Measurements from ENCODE around the gene RAP1B. TPM values are rescaled to one million over a fixed set of nuclear protein-coding genes. Genes with fewer than 3 reads are reported as not detected.
"Not testable (repeated sequence)": the region's sequence is repeated elsewhere in the genome, so short reads cannot be mapped to it uniquely, and the experiment has no call there.

RAP1B gene
- total RNA-seq, 1 experiment from 2014 or later: 89.3 TPM

- no peak for DNase-seq
- no peaks in the 10 kb centered on the region for H3K36me3 ChIP-seq (replicated peaks; ENCODE audit: control insufficient read depth, insufficient read depth, low read length)
- no peaks in the 10 kb centered on the region for H3K27me3 ChIP-seq (ENCODE audit: control insufficient read depth, insufficient read depth, low read length)
- H3K4me3 ChIP-seq (ENCODE audit: insufficient read depth, low read depth, low read length): no peak overlapping the region
These were observed 63.7 kb downstream of the RAP1B start for GRCh38 chr12:68674376-68674775.

- H3K27me3 ChIP-seq (ENCODE audit: control insufficient read depth, insufficient read depth, low read length): no peaks in the 10 kb centered on the region
- no peak for DNase-seq
These were observed 64.6 kb downstream of the RAP1B start for GRCh38 chr12:68675101-68675842.

GRCh38 chr12:68676854-68677253 is 66.2 kb downstream of the RAP1B start:
- H3K4me3 ChIP-seq (ENCODE audit: insufficient read depth, low read depth, low read length); DNase-seq; H3K36me3 ChIP-seq (replicated peaks; ENCODE audit: control insufficient read depth, insufficient read depth, low read length); H3K27me3 ChIP-seq (ENCODE audit: control insufficient read depth, insufficient read depth, low read length): not testable (repeated sequence)

More at GRCh38 chr12:68675101-68675842, 64.6 kb downstream of the RAP1B start:
- H3K36me3 ChIP-seq (replicated peaks; ENCODE audit: control insufficient read depth, insufficient read depth, low read length): no peaks in the 10 kb centered on the region
- no peak overlapping the region for H3K4me3 ChIP-seq (ENCODE audit: insufficient read depth, low read depth, low read length)

- Histone ChIP-seq H3K4me3 (ENCODE audit: insufficient read depth, low read depth, low read length) (peak overlapping the region; percentile 66), H3K27me3 (ENCODE audit: control insufficient read depth, insufficient read depth, low read length) (no peaks in the 10 kb centered on the region), H3K36me3 (replicated peaks; ENCODE audit: control insufficient read depth, insufficient read depth, low read length) (peaks cover 2% of the 10 kb centered on the region; the same call in 1 of the 2 replicates)
- DNase-seq: no peak
These were observed 75.5 kb downstream of the RAP1B start for GRCh38 chr12:68686262-68686594.

GRCh38 chr12:68686595-68687521 is 76.2 kb downstream of the RAP1B start, which contains the start of gene NUP107:
TSS of gene NUP107 (plus strand) at chr12:68686978. CDS start at chr12:68687066, 88 bp downstream.
- Histone ChIP-seq H3K27me3 (ENCODE audit: control insufficient read depth, insufficient read depth, low read length) (no peaks in the 10 kb centered on the region), H3K4me3 (ENCODE audit: insufficient read depth, low read depth, low read length) (peak within 1 kb of the TSS; percentile 66), H3K36me3 (replicated peaks; ENCODE audit: control insufficient read depth, insufficient read depth, low read length) (peaks cover 2% of the 10 kb centered on the region)
- DNase-seq: peak; percentile 85

- Histone ChIP-seq H3K27me3 (ENCODE audit: control insufficient read depth, insufficient read depth, low read length) (no peaks in the 10 kb centered on the region), H3K4me3 (ENCODE audit: insufficient read depth, low read depth, low read length) (no peak overlapping the region), H3K36me3 (replicated peaks; ENCODE audit: control insufficient read depth, insufficient read depth, low read length) (peaks cover 32% of the 10 kb centered on the region)
- DNase-seq: no peak
These were observed 84.8 kb downstream of the RAP1B start for GRCh38 chr12:68695454-68695853.

GRCh38 chr12:68699486-68699885 is 88.8 kb downstream of the RAP1B start:
- Histone ChIP-seq H3K36me3 (replicated peaks; ENCODE audit: control insufficient read depth, insufficient read depth, low read length) (peaks cover 28% of the 10 kb centered on the region), H3K4me3 (ENCODE audit: insufficient read depth, low read depth, low read length) (no peak overlapping the region), H3K27me3 (ENCODE audit: control insufficient read depth, insufficient read depth, low read length) (no peaks in the 10 kb centered on the region)
- DNase-seq: no peak

Other genes starting within 250 kb of the RAP1B start
- gene NUP107, start 76.1 kb downstream of the RAP1B start, total RNA-seq (2014; rRNA removed; shearing (Covaris generic)): 141 and 160 TPM in 2 replicates
- gene SLC35E3, start 135.3 kb downstream of the RAP1B start, total RNA-seq (2014; rRNA removed; shearing (Covaris generic)): 2.1 and 3.8 TPM in 2 replicates
- gene MDM2, start 197.3 kb downstream of the RAP1B start, total RNA-seq (2014; rRNA removed; shearing (Covaris generic)): 40.6 and 48.3 TPM in 2 replicates